NOMO-1 treated with dmso at 0.1 percent for 144 hours (cell line): ENCODE measurements around the gene PNKP.

Source experiments
- DNase-seq: peaks from one replicate; lab custom pipeline; 2025; ENCODE audit not compliant: unreplicated experiment; lab: John Stamatoyannopoulos, UW

The PNKP gene

DNA sequence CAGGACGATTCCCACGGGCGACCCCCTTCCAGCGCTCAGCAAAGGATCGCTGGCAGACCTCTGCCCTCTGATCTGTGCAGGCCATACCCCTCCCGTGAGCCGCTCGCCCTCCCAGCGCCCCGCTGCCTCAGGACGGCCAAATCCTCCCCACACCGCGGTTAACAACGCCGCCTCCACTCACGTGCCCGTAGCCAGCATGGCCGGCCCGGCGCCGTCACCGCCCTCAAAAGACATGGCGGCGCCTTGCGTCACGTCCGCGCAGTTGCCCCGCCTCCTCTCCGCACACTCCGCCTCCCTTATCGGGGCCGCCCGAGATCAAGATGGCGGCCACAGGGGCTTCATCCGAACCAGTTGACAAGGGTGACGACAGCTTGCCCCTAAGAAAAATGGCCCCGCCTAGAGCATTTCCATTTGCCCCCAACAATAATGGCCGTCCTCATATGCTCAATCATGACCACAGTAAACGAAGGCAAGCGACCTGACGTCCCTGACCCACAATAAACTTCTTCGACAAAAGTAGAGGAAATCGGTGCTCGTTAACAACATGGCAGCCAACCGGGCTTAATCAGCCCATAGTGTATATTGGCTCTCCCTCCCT lies 9.1 kb upstream of the PNKP start:
- DNase-seq: peak; percentile 98

DNA sequence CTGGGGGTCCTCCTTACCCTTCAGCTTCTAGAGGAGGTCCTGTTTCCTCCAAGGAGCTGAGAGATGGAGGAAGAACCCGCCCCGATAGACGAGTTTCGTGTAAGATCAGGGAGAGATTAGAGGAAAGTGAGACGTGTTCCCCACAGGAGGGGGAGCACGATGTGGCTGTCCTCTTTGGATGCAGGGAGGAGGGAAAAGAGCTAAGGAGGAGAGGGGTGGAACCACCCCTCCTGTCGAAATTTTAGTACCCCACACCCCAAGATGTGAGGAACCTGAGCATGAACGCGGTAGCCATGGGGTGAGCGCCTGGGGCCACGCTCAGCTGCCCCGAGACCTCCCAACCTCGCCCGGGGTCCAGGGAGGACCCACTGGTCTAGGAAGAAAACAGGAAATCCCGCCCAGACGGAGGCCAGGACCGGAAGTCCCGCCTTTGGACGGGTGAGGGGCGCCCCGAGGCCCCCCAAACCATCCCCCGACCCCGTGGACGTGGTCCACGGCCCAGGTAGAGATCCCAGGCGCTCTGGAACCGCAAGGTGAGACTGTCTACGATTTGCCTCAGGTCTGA lies 8.6 kb upstream of the PNKP start:
- no peak for DNase-seq

DNA sequence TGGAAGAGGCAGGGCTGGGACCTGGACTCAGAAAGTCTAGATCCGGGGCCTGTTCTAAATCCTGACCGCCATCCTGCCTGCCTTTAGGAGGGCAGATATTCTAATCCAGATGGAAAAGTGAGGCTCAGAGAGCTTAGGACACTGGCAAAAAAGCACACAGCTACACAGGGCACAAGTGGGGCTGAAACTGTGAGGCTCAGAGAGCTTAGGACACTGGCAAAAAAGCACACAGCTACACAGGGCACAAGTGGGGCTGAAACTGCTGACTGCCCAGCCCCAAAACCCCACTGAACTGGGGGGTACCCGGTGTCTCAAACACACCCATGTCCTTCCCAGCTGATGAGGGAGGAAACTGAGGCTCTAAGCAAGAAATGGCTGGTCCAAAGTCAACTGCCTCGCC lies 7.8 kb upstream of the PNKP start:
- no peak for DNase-seq

DNA sequence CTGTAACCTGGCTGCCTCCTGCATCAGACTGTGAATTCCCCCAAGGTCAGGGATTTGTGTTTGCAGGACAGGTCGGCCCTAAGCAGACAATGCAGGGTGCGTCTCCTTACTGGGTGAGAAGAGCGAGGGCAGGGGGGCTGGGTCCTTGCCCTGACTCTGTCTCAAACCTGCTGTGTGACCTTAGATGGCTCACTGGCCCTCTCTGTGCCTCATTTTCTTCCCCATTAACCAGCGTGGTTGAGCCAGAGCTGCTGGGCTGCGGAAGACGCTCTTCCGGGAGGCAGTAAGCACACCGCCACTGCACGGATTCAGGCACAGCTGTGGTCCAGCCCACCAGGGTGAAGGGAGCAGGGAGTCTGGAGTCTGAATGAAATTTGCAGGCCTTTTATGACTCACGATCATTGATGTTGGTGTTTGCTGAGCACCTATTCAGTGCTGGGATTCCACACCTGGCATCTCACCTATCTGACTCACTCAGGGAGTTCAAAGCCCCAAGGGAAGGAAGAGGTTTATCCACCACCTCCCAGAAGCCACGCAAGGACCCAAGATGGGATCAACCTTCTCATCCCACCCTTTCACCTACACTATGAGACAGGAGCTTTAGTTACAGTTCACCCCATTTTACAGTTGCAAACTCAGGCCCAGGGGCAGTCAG lies 7.3 kb upstream of the PNKP start:
- no peak for DNase-seq

DNA sequence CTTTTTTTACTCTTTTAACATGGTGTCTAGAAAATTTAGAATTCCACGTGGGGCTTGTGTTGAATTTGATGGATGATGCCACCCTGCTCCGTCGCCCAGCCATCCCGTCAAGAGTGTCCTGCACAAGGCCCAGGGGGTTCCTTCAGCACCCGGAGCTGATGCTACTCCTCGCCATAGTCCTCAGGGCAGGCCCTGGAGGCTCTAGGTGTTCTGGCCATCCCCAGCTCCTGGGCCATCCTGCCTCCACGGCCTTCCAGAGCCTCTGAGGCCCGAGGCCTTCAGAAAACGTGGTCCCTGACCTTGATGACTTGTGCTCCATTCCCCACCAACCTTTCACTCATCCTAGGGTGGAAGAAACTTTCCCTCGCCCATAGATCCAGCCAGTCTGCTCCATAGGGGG lies 6.5 kb upstream of the PNKP start:
- no peak for DNase-seq

DNA sequence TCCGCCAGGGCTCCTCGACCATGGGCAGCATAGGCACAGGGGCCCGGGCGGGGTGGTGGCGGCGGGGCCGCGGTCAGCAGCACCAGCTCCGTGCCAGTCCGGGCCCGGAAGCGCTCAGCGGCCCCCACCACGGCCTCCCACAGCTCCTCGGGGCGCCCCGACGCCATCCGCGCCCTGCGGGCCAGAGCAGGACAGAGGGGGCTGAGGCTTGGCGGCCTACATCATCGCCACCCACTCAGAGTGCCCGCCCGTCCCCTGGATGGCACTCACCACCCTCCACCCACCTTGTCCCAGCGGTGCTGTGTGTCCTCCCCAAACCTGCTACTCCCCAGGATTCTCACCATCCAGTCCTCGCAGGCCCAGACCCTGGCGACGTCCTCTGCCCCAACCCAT lies 5.7 kb upstream of the PNKP start:
- no peak for DNase-seq

DNA sequence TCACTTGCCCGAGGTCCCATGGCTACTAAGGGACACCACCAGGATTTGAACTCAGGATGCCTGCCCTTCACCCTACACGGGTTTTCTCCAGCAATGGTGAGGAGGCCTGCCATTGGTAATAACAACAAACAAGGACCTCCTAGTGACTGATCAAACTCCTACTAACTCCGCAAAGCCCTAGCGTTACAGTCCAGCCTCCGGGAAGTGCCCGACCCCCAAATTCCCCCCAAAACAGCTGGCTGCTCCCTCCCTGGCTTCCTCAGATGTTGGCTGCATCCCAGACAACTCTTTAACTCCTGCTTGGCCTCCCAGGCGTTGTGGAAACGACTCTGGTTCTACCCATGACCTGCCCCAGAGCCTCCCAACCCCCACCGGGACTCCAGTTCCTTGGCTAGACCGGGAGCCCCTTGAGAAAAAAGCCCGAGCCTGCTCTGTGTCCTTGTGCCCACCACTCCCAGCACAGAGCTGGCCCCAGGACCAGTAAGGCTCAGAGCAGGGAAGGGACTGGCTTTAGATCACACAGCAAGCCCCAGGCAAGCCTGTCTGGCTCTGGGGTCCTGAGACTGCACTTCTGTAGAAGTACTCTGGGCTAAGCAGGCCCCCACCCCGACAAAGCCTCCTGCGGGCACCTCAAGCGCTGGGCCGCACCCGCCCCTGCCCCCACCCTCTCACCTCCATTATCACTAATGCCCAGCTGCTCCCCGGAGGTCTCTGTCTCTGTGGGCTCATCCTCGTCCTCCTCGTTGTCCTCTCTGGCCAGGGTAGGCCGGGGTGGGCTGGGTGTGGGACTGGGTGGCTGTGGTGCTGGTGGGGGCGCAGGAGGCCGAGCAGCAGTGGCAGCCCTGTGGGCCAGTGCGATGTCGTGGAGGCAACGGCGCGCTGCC lies 5.1 kb upstream of the PNKP start:
- DNase-seq: no peak

DNA sequence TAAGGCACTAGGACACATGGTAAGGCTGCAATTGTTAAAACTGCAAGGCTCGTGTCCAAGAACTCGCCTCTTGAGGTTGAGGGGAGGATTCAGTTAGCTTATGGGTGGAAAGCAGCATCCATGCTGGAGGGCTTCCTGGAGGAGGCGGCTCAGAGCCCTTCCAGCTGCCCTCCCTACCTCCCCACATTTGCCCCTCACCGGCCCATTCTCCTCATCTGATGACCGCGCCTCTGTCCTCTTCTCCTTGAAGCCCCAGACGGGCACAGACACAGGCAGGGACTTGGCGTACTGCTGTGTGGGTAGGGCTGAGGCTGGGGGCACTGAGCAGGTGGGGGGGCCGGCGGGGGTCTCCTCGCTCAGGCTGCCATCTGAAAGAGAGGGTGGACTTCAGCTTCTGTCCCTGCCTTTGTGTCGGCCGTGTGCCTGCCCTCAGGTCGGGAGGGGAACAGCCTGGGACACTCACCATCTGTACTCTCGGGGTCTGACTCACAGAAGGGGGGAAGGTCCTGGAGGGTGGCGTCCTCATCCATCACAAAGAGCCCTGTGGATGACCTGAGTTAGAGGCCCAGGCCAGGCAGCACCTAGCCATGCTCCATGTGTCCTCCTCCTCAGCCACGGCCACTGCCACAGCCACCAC lies 4.1 kb upstream of the PNKP start:
- DNase-seq: no peak

DNA sequence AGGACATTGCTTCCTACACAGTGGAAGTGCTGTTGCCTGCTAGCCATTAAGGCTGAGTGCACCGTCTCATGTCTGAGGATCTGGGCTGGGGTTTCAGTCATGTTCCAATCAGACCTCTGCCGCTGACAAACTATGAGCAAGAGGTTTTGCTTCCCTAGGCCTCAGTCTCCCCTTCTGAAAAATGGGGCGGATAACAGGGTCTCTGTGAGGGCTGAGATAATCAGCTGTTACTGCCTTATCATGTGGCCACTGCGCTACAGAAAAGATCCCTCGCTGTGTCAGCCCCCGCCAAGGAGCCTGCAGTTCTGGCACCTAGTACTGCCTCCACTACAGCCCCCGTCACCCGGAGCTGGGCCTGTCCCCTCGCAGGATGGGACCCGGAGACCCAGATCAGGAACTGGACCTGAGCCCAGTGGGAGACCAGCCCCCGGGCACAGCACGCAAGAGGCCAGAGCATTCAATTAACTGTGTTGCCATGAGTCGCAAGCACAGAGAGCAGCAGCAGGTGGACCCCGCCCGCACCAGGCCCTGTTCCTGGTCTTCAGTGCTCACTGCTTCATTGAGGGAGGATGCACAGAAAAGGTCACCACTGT lies 3.0 kb upstream of the PNKP start:
- no peak for DNase-seq

DNA sequence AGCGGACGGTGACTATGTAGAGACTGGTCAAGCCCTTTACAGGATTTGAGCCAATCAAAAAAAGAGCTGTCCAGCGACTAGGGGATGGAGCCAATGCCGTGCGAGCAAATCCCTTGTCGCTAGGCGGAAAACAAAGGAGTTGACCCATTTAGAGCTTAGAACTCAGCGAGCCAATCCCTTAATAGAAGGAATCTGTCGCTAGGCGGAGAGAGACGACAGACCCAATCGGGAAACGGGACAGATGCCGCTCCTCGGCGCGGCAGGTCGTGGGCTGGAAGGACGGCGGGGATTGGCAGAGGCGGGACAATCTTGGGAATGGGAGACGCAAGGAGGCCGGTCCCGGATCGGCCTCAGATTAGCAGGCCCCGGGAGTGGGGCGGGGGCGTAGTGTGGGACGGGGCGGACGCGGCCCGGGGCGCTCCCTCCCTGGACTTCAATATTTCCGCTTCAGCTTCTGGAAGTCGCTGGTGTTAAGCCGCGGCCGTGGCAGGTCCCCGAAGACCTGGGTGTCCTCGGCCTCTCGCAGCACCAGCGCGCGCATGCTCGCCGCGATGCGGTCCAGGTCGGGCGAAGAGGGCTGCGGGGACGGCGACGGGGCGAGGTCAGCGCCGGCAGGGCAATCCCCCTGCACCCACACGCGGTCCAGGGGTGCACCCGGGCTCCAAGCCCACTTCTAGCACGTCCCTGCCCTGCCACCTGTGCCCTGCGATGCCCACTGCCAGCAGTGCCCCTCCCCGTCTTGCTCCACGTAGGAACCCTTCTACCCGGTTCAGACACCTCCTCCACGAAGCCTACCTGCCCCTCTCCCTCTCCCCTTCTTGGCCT lies 2.3 kb upstream of the PNKP start:
- DNase-seq: peak; percentile 99

DNA sequence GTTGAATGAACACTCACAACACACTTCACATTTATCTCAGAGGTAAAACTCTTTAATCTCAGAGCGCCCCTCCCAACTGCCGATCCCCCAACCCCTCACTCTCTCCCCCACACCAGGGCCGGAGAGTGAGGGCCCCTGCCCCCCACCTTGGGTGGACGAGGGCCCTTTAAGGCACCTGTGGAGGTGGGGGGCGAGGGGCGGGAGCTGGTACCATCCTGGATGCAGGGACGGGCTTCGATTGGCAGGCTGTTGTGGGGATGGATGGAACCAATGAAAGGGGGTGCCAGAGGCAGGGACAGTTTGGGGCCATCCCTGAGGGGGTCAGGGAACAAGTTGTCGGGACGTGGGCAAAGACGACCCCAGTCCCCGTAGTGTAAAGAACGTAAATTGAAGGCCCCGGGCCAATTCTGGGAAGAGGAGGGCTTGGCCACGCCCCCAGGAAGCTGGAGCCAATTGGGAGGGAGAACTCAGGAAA lies 1.7 kb upstream of the PNKP start:
- no peak for DNase-seq

DNA sequence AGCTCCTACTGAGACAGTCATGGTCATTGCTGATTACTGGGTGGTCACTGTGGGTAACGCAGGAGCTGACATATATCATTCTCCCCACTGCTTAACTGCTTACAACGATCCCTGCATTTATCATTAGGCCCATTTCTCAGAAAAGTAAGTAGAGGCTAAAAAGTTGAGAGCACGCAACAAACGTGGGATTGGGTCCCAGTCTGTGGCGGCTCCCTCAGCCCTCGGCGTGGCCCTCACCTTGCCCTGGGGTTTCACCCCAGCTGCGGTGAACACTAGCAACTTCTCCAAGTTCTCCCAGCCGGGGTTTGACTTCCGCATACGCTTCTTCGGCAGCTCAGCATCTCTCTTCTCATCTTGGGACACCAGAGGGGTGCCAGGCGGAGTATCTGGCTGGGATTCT lies 2.5 kb downstream of the PNKP start:
- DNase-seq: no peak

DNA sequence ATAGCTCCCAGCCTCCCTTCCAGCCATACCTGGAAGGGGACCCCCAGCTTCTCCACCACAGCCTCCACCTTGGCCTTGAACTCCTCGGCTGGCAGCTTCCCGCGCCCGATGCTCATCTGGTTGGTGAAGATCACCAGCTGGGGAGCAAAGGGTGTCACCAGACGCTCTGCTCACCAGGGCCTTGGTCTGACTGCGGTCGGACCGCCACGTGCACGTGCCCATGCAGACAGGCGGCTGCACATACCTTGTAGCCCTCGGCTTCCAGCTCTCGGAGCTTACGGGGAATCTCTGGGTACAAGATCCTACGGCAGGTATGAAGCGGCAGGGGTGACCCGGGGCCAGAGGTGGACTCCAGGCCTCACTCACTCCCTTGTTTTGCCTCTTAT lies 3.4 kb downstream of the PNKP start:
- no peak for DNase-seq

DNA sequence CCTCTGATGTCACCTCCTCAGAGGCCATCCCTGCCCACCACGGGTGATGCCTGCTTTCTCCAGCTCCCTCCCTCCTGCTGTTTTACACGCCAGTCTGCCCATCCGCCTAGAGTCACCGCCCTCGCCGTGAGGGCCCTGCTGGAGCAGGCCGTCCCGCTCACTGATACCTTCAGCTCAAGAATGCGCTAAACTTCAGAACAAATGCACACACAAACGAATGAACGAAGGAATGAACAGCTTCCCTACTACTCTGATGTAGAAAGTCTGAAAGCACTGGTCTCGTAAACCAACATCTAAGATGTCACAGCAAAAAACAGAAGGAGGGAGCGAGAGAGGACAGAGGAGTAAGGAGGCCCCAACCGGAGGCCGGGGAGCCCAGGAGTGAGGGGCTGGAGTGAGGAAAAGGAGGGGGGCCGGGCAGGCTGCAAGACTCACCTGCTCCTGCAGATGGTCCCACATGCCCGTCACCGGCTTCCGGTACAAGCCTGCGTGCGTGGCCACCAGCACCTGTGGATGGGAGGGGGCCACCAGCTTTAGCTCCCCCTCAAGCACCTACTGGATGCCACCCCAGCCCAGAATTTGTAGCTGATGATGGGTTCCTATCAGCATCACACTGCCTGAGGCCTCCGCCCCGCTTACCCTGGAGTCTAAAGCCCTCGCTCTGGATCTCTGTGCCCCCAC lies 4.0 kb downstream of the PNKP start:
- no peak for DNase-seq

DNA sequence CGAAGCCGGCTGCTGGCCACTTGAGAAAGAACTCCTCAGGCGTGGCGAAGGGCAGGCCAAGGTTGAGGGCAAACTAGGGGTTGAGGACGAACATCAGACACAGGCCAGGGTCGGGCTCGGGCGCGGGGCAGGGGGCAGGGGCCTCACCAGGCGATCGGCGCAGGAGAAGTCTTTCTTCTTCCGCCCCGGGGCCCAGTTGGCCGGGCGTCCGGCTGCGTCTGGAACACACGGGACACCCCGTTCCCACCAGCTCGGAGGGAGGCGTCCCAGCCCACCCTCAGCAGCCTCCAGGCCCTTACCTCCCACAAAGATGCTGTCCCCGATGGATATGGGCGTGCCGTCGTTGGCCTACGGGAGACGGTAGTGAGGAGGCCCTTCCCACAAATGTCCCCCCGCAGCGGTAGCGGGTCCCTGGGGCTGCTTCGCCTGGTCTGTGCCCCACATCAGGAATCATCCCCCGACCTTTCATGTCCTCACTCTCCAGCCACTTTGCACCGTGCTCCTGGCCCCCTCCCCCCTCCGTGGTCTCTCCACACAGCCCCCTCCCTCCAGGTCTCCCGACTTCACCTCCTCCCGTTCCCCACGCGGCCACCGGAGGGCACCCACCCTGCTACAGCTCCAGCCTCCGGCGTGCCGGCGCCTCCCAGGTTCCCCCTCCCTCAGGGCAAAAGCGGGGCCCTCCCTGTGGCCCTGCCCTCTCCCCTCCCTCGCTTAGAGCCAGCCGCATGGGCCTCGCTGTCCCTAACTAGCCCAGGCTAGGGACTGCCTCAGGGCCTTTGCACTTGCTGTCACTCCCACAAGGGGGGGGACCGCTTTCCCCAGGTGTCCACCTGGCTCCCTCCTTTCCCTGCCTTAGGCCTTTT lies 4.8 kb downstream of the PNKP start:
- DNase-seq: no peak

DNA sequence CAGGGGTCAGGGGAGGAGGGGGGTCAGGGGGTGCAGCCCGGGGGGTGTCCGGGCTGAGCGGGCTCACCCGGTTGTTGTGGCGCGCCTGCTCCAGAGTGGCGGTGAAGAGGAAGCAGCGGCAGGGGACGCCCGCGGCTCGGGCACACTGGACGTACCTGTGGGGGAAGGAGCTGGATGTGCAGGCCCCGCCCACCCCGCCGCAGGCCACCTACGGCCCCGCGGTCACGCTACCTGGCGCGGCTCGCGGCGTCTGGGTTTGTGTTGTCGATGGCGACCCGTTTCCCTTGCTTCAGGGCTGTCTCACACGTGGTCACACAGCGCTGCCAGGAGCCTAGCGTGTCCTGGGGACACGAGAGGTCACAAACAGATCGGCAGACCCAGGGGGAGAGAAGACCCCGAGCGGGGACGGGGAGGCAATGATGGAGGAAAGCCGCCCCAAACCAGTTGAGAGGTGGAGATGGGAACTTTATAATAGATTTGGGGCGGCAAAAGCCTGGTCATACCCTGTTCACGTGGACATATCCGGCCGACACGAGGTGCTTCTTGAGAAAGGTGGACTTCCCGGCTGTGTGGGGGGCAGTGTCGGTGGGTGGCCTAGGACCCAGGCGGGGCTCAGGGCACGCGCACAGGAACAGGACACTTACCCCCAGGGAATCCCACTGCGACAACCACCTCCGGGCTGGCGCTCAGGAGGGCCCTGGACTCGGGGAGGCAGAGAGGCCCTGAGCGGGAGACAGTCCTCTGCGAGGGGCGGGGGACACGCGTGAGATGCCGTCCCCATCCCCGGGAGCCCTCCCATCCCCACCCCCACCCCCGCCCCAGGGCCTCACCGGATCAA lies 5.6 kb downstream of the PNKP start:
- no peak for DNase-seq

DNA sequence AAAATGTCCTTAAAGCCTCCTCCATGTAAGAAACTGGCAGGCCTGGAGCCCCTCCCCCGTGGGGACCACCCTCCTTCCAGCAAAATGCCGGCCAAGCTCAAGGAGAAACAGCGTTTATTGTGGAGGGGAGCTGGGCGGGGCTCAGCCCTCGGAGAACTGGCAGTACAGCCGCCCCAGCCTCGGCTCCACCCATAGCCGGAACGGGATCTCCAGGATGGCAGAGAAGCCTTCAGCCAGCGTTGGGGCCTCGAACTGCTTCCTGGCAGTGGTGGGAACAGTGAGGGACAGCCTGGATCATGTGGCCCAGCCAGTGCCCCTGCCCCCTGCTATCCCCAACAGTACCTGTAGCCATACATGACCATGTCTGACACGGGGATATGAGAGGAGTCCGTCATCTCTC lies 6.3 kb downstream of the PNKP start:
- no peak for DNase-seq
